Measurements from ENCODE around the gene WBP1L.
"Not testable (repeated sequence)": the region's sequence is repeated elsewhere in the genome, so short reads cannot be mapped to it uniquely, and the experiment has no call there.

The WBP1L gene

GRCh38 chr10:102713814-102714620, 29.7 kb upstream of the WBP1L start, which contains the start of gene ARL3:
Gene ARL3, minus strand, starts transcription at chr10:102714397. Its CDS starts 122 bp downstream, at chr10:102714275.
- DNase-seq (ENCODE audit: low read depth, low spot score): peak; percentile 99
- in situ Hi-C loops (cut with HindIII; ENCODE audit: low sequenced_read_pairs): no loop called here
- H3K4me3 ChIP-seq (ENCODE audit: low read depth, low read length): peak within 1 kb of the TSS; percentile 94
- TF ChIP-seq, protein P1, sequence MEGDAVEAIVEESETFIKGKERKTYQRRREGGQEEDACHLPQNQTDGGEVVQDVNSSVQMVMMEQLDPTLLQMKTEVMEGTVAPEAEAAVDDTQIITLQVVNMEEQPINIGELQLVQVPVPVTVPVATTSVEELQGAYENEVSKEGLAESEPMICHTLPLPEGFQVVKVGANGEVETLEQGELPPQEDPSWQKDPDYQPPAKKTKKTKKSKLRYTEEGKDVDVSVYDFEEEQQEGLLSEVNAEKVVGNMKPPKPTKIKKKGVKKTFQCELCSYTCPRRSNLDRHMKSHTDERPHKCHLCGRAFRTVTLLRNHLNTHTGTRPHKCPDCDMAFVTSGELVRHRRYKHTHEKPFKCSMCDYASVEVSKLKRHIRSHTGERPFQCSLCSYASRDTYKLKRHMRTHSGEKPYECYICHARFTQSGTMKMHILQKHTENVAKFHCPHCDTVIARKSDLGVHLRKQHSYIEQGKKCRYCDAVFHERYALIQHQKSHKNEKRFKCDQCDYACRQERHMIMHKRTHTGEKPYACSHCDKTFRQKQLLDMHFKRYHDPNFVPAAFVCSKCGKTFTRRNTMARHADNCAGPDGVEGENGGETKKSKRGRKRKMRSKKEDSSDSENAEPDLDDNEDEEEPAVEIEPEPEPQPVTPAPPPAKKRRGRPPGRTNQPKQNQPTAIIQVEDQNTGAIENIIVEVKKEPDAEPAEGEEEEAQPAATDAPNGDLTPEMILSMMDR (IDR thresholded peaks at IDR 0.05; ENCODE audit: low read depth, low read length): no peak

DNA sequence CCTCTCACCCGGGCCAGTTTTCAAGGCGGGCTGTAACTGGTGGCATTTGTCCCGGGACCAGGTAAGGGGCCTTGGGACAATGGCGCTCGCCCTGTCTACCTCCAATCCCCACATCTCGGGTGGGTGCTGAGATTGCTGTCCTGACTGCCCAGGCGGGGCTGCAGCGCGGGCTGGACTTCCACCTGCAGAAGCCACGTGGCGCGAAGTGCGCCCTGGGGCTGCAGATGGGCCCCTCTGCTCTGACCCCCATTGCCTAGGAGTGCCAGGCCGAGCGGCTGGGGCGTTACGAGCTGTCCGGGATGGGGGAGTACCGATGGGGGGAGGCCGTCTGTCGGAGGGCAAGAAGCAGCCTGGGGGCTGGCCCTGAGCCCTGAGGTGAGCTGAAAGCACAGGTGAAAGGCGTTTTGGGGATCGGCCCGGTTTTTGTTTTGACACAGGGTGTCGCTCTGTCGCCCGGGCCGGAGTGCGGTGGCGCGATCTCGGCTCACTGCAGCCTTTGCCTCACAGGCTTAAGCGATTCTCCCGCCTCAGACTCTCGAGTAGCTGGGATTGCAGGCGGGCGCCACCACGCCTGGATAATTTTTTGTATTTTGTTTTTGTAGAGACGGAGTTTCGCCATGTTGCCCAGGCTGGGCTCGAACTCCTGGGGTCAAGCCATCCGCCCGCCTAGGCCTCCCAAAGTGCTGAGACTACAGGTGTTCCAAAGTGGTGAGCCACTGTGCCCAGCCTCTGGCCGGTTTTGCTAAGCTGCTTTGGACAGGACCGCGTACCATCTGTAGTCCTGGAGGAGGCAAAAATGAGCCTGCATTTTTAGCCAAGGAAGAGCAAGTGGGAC, 28.9 kb upstream of the WBP1L start, which contains the start of gene SFXN2:
Gene SFXN2, plus strand, starts transcription at position 16 of the 835 bp plus-strand sequence. CDS start 12,001 bp downstream, outside the sequence.
- in situ Hi-C loops (cut with HindIII; ENCODE audit: low sequenced_read_pairs): no loop called here
- TF ChIP-seq, protein P1 (IDR thresholded peaks at IDR 0.05; ENCODE audit: low read depth, low read length): no peak
- peak within 1 kb of the TSS; percentile 94 for H3K4me3 ChIP-seq (ENCODE audit: low read depth, low read length)
- no peak for DNase-seq (ENCODE audit: low read depth, low spot score)

GRCh38 chr10:102715880-102716279, 27.9 kb upstream of the WBP1L start:
- in situ Hi-C loops (cut with HindIII; ENCODE audit: low sequenced_read_pairs): no loop called here
- H3K4me3 ChIP-seq (ENCODE audit: low read depth, low read length): no peak overlapping the region
- DNase-seq (ENCODE audit: low read depth, low spot score): no peak
- TF ChIP-seq, protein P1 (IDR thresholded peaks at IDR 0.05; ENCODE audit: low read depth, low read length): no peak

- in situ Hi-C loops (cut with HindIII; ENCODE audit: low sequenced_read_pairs); H3K4me3 ChIP-seq (ENCODE audit: low read depth, low read length); DNase-seq (ENCODE audit: low read depth, low spot score): not testable (repeated sequence)
These were observed 26.7 kb upstream of the WBP1L start for GRCh38 chr10:102716900-102717565.

DNA sequence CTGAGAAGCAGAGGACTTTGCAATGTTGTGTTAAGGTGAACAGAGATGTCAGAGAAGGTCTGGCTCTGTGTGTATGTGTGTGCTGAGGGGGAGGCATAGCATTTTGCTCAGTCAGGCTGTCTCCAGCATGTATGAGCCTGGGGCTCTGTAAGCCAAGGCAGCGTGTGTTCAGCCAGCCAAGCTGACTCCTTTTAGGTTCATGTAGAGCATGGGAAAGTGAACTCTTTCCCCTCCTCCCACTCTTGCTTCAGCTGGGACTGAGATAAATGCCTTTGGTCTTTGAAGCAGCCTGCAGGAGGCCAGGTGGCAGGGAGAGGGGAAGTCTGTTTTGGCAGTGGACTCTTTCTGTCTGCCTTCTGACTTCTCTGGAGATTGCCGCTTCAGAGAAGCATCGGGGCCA, 25.5 kb upstream of the WBP1L start:
- in situ Hi-C loops (cut with HindIII; ENCODE audit: low sequenced_read_pairs): no loop called here
- DNase-seq (ENCODE audit: low read depth, low spot score): peak; percentile 57
- no peak overlapping the region for H3K4me3 ChIP-seq (ENCODE audit: low read depth, low read length)
- TF ChIP-seq, protein P1 (IDR thresholded peaks at IDR 0.05; ENCODE audit: low read depth, low read length): no peak

DNA sequence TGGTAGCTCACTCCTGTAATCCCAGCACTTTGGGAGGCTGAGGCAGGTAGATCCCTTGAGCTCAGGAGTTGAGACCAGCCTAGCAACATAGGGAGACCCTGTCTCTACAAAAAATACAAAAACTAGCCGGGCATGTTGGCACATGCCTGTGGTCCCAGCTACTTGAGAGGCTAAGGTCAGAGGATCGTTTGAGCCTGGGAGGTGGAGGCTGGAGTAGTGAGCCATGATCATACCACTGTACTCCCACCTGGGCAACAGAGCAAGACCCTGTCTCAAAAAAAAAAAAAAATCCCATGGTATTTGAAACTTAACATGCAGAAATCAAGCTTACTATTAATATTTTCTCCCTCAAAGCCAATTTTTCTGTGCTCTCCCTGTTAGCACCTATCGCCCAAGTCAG, 23.4 kb upstream of the WBP1L start:
- in situ Hi-C loops (cut with HindIII; ENCODE audit: low sequenced_read_pairs): no loop called here

More for the DNA sequence above, 23.4 kb upstream of the WBP1L start:
- no peak overlapping the region for H3K4me3 ChIP-seq (ENCODE audit: low read depth, low read length)
- TF ChIP-seq, protein P1 (IDR thresholded peaks at IDR 0.05; ENCODE audit: low read depth, low read length): no peak
- DNase-seq (ENCODE audit: low read depth, low spot score): no peak
